Epithelial cell of proximal tubule (primary cell): ENCODE measurements around the gene SF3A1. TPM values are rescaled to one million over a fixed set of nuclear protein-coding genes. Genes with fewer than 3 reads are reported as not detected.

Experiments used
- DNase-seq: peaks from one replicate; pipeline ENCODE4 v3.0.0-alpha.2; 2011; ENCODE audit warnings: low read depth
- H3K4me3 ChIP-seq: 2 replicates; pipeline ENCODE4 v1.5.1; 2011; ENCODE audit warnings: low read depth, mild to moderate bottlenecking, low read length
- total RNA-seq: library from RNA; depleted of rRNA; stranded (reverse); fragments of >200 nt; gene quantifications from 2 replicates; pipeline ENCODE4 v1.2.3, GENCODE V29; 2015
- TF ChIP-seq, protein P1 (sequence below): conservative IDR thresholded peaks from 2 replicates; pipeline ENCODE4 v1.5.1; 2012; ENCODE audit warnings: low read depth, mild to moderate bottlenecking, low read length

The SF3A1 gene
- total RNA-seq, 1 donor from 2014 or later = 42.6 TPM

- no peak overlapping the region for H3K4me3 ChIP-seq
- TF ChIP-seq, protein P1, sequence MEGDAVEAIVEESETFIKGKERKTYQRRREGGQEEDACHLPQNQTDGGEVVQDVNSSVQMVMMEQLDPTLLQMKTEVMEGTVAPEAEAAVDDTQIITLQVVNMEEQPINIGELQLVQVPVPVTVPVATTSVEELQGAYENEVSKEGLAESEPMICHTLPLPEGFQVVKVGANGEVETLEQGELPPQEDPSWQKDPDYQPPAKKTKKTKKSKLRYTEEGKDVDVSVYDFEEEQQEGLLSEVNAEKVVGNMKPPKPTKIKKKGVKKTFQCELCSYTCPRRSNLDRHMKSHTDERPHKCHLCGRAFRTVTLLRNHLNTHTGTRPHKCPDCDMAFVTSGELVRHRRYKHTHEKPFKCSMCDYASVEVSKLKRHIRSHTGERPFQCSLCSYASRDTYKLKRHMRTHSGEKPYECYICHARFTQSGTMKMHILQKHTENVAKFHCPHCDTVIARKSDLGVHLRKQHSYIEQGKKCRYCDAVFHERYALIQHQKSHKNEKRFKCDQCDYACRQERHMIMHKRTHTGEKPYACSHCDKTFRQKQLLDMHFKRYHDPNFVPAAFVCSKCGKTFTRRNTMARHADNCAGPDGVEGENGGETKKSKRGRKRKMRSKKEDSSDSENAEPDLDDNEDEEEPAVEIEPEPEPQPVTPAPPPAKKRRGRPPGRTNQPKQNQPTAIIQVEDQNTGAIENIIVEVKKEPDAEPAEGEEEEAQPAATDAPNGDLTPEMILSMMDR = no peak
- no peak for DNase-seq
These were observed 64.4 kb downstream of the SF3A1 start for GRCh38 chr22:30292069-30292970.

DNA sequence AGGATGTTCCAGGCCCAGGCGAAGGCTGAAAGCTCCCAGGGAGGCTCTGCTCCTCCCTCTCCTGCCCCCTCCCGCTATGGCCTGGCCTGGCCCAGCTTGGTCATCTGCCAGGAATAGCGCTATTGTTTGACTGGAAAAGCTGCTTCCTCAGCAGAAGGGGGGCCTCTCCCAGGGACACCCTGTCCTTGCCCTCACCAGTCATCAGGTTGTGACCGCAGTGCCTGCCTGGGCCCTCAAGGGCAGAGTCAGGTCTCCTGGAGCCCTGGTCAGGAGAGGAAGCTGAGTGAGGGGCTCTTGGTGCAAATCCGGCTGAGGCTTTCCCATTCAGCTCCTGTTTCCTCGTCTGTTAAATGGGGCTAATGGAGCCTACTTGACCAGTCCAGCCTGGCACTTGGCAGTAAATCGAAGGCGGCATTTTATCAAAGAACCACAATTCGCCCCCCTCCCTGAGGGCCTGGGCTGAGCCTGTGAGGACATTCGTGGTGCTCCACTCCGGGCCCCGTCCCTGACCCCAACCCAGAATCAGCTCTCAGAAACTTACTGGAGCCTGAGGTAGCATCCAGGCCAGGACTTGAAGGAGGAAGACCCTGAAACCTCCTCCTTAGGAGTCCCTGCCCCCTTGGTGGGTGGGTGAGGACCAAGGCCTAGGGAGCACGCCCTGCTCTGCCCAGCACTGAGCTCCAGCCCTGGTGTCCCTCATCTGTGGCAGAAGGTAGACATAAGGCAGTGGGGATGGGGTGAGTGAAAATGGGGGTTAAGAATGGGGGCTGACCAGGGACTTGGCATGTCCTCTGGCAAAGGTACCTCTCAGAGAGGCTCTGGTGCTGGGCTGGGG lies 65.4 kb downstream of the SF3A1 start:
- H3K4me3 ChIP-seq = no peak overlapping the region
- TF ChIP-seq, protein P1 = no peak
- no peak for DNase-seq

GRCh38 chr22:30290342-30291057 lies 66.2 kb downstream of the SF3A1 start:
- no peak for DNase-seq
- H3K4me3 ChIP-seq = peak overlapping the region; percentile 53
- TF ChIP-seq, protein P1 = no peak

DNA sequence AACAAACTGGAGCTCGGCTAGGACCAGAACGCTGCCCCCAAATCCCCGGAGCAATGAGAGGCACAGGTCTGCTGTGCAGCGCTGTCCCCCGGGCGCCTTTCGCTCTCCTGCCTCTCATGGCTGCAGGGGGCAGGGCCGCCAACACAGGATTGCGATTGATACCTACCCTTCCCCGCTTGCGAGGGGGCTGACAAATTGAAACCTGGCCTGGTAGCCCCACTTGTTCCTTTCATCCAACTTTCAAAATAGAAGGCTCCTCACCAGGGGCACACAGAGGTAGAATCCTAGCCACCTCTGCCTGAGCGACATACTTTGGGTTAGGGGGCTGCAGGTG lies 66.7 kb downstream of the SF3A1 start:
- no peak for DNase-seq
- peak overlapping the region; percentile 53 for H3K4me3 ChIP-seq
- TF ChIP-seq, protein P1 = no peak

DNA sequence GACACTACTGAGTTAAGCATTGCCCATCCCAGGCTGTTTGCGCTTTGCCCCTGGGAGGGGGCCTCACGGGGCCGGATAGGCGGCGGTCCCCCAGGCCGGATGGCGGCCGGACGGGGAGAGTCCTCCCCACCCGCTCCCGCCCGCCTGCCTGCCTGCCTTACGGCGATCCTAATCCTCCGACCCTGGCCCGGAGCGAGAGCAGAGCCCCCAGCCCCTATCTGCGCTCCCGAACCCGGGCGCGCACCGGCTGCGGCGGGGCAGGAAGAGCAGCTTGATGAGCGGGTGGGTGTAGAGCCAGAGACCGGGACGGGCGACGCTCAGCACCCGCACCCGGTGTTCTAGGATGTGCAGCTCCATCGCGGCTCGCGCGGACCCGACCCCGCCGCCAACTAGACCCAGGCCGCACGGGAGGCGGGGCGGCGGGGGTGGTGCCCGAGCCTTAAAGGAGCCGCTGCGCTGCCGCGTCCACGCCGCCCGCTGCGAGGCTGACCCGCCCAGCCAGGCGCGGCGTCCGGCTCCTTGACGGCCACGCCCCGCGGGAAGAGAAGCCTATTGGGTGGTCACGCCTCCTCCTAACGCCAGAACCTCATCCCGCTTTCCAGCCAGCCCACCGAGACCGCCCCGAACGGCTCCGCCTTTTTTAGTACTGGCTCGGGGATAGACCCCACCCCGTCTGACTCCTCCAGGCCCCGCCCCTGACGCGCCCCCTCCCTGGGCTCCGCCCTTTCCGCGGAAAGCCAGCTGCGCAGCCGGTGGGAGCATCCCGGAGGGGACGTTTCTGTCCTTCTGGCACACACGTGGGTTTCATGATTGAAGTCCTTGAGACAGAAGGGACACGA lies 67.3 kb downstream of the SF3A1 start, which contains the start of gene CASTOR1:
Gene CASTOR1 (minus strand): TSS at position 365 of the 839 bp plus-strand sequence. CDS start 8 bp downstream, at position 357.
- peak; percentile 63 for DNase-seq
- TF ChIP-seq, protein P1 = no peak

More for the DNA sequence above, 67.3 kb downstream of the SF3A1 start, which contains the start of gene CASTOR1:
- H3K4me3 ChIP-seq = peak within 1 kb of the TSS; percentile 89
